Spleen (tissue), 7 donors: ENCODE results near the gene ENDOV.

Experiments
- POLR2A ChIP-seq, 3 donors: fragments of 450-650 bp; IDR thresholded peaks; one replicate each; pipeline ENCODE4 v1.5.1; 2017; ENCODE audit warnings: antibody characterized with exemption in 3 of 3, mild to moderate bottlenecking in 1 of 3
- TF ChIP-seq, protein P1 (sequence below), 11 experiments: fragments of 200-600 bp in 7 of 11; fragments of 450-650 bp in 4 of 11; sonication (generic) in 4 of 11; IDR thresholded peaks in 8 of 11; conservative IDR thresholded peaks in 3 of 11; 1 replicate in 7 of 11; 2 replicates in 4 of 11; pipeline versions ENCODE4 v1.4.0 to v1.8.0; 2016 to 2021; ENCODE audit warnings: antibody characterized with exemption in 11 of 11, inconsistent platforms in 4 of 11, mild to moderate bottlenecking in 1 of 11
- donor health status: DM: no; HTN: no; CAD: no; lungs with moderate emphysema.
- donor health status: DM: no; HTN: no; CAD: no.
- donor health status: DM: no; HTN: no; CAD: no.

DNA sequence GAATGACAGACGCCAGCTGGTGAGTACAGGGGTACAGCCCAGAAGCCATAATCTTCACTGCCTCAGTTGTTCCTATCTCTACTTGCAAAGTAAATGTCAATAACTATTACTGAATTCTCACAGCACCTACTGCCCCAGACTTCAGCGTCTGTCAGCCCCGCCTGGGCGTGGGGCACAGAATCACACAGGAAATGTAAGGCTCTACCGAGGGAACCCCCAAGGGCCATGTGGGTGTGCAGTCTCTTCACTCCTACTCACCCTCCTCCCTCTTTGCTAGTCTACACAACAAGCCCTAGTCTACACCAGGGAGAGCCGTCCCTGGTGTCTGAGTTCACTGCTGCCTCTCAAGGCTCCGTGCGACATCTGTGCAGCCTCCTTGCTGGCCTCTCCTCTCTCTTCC, 57.0 kb downstream of the ENDOV start:
- TF ChIP-seq POLR2A (IDR thresholded peaks at IDR 0.05): no peak
- TF ChIP-seq, protein P1, sequence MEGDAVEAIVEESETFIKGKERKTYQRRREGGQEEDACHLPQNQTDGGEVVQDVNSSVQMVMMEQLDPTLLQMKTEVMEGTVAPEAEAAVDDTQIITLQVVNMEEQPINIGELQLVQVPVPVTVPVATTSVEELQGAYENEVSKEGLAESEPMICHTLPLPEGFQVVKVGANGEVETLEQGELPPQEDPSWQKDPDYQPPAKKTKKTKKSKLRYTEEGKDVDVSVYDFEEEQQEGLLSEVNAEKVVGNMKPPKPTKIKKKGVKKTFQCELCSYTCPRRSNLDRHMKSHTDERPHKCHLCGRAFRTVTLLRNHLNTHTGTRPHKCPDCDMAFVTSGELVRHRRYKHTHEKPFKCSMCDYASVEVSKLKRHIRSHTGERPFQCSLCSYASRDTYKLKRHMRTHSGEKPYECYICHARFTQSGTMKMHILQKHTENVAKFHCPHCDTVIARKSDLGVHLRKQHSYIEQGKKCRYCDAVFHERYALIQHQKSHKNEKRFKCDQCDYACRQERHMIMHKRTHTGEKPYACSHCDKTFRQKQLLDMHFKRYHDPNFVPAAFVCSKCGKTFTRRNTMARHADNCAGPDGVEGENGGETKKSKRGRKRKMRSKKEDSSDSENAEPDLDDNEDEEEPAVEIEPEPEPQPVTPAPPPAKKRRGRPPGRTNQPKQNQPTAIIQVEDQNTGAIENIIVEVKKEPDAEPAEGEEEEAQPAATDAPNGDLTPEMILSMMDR (IDR thresholded peaks at IDR 0.05 in 8 of 11, conservative IDR thresholded peaks at IDR 0.05 in 3 of 11): no peak
